ENCODE data around the gene CCSER2.
"Not testable (repeated sequence)": the region's sequence is repeated elsewhere in the genome, so short reads cannot be mapped to it uniquely, and the experiment has no call there.

Gene CCSER2

GRCh38 chr10:84473136-84473535 is 144.7 kb downstream of the CCSER2 start:
- no peak for DNase-seq

GRCh38 chr10:84477398-84478128 is 149.2 kb downstream of the CCSER2 start:
- no peak for DNase-seq

DNA sequence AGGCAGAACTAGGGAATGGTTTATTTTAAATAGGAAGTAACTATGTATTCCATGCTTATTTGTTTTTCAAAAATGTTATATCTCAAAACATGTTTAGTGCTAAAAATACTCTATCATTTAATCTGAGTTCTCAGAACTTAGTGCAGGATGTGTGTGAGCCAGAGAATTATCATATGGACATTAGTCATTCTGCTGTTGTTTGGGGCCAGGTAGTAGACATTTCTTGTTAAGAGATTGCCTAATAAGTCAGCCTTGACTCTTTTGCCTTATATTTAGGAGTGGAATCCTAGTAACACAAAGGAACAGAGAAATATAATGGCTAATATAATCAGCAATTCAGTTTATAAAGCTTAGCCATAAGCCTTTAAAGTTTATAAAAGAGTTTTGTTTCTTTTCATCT is 149.8 kb downstream of the CCSER2 start:
- DNase-seq: no peak

- DNase-seq: no peak
Measured at GRCh38 chr10:84478679-84479078, 150.3 kb downstream of the CCSER2 start.

- no peak for DNase-seq
Measured at GRCh38 chr10:84484541-84484940, 156.2 kb downstream of the CCSER2 start.

DNA sequence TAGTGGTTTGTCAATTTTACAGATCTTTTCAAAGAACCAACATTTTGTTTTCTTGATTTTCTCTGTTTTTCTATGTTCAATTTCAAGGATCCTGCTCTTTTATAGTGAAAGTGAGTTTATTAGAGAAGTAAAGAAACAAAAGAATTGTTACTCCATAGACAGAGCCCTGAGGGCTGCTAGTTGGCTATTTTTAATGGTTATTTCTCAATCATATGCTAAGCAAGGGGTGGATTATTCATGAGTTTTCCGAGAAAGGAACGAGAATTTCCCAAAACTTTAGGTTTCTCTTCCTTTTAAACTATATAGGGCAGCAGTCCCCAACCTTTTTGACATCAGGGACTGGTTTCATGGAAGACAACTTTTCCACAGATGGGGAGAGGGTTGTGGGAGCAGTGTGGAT is 165.0 kb downstream of the CCSER2 start:
- no peak for DNase-seq

DNA sequence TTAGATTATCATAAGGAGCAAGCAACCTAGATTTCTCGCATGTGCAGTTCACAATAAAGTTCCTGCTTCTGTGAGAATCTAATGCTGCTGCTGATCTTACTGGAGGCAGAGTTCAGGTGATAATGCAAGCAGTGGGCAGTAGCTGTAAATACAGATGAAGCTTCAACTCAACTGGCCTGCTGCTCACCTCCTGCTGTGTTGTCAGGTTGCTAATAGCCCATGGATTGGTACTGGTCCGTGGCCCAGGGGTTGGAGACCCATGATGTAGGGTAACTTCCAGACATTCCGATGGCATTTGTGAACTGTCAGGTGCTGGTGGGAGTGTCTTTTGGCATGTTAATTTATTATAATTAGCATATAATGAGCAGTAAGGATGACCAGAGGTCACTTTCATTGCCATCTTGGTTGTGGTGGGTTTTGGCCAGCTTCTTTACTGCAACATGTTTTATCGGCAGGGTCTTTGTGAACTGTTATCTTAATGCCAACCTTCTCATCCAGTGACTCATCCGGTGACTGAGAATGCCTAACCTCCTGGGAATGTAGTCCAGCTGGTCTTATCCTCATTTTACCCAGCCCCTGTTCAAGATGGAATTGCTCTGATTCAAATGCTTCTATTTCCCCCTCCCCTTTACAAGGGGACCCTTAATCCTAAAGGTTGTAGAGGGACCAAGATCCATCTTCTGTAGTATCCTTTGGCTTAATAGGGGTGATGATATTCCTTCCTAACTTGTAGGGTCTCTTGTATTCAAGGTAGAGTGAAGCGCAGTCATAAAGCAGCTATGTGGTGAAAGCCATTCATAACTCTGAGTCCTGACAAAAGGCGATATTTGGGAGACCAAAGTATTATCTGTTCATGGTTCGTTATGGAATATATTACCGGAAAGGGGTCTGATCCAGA is 165.8 kb downstream of the CCSER2 start:
- DNase-seq: no peak

- DNase-seq: no peak
Measured at GRCh38 chr10:84494849-84495180, 166.4 kb downstream of the CCSER2 start.

- no peak for DNase-seq
Measured at GRCh38 chr10:84497978-84498377, 169.6 kb downstream of the CCSER2 start.

DNA sequence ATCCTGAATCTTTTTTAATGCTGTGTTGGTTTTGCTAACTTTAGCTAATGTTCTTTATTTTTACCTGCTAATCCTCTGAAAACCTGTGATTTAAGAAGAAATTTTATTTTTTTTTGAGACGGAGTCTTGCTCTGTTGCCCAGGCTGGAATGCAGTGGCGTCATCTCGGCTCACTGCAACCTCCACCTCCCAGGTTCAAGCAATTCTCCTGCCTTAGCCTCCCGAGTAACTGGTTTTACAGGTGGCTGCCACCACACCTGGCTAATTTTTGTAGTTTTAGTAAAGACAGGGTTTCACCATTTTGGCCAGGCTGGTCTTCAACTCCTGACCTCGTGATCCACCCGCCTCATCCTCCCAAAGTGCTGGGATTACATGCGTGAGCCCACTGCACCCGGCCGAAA is 170.7 kb downstream of the CCSER2 start:
- DNase-seq: not testable (repeated sequence)

DNA sequence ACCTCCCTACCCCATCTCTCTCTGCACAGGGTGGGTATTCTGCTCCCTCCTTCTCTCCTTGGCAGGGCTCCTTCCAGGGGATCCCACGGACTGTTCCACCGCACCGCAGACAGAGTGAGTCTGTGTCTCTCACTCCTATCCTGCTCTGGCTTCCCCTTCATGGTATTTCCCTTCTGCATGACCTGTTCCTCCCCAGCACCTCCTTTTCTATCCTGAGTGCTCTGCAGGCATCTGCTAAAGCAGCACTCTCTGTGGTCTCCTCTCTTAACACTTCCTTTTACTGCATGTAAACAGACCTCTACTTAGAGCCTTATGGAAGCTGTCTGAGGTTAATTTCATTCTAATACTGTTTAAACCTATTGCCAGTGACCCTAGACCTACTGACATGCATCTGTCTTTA is 171.5 kb downstream of the CCSER2 start:
- no peak for DNase-seq

DNA sequence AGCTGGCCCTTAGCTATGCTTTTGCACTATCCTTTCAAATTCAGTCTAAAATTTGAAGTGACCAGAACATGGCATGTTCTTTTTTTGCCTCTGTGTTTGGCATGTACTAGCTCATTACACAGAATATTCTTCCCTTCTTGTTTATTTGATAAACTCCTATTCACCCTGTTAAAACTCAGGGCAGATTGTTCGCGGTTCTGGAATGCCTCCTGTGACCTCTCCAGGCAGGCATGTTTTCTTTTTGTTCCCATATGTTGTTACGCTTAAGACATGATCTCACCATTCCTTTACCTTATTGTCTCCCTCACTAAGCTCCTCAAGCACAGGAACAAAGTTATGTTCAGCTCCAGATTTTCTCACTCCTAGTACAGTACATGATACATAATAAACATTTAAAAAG is 181.7 kb downstream of the CCSER2 start:
- DNase-seq: no peak

GRCh38 chr10:84511106-84511505 is 182.7 kb downstream of the CCSER2 start:
- no peak for DNase-seq

- no peak for DNase-seq
Measured at GRCh38 chr10:84511709-84512285, 183.4 kb downstream of the CCSER2 start.

DNA sequence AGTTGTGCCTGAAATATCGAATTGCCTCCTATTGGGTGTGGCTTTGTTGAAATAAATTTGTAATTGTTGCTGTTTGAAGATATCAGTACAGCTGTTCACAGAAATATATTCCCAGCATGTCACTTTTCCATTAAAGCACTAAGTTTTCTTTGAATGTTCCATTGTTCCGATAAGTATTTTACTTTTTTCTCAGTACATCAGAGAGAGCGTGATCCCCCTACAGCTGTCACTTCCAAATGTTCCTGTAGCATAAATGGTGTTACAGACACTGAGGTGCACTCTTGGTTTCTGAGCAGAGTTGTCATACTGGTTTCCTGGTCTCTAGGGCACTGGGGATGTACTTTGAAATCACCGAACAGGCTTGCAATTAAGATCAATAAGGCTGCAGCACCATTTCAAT is 189.2 kb downstream of the CCSER2 start:
- DNase-seq: no peak

DNA sequence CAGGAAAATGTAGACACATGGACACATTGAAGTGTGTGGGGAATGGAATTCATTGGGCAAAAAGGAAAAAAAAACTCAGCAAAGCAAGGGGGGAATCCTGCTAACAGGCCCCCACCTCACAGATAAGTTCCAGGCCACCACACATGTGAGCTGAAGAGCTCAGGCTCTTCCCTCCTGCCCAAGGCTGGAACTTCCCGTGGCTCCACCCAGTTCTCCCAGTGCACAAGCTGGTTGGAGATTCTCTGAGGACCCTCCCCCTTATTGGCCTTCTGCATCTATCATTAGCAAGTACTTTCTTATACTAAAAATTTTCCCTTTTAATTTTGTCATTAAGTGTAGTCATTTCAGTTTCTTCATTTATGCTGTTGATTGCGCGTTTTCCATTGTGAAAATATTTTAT is 190.8 kb downstream of the CCSER2 start:
- DNase-seq: no peak

DNA sequence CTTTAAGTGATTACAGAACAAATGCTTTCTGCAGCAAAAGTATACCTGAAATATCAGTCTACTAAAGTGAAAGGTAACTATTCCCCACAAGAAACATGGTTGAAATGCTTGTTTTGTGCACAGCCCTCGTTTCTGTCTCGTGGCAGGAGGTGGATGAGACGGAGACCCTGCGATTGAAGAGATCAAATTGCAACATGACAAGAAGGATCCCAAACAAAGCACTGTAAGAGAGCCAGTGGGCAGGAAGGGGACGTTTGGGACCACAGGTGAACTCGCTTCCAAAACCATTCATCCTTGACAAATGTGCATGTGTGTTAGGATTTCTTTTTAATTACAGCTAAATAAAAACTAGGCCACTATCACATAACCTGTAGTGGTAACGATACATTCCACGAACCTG is 192.6 kb downstream of the CCSER2 start:
- no peak for DNase-seq

GRCh38 chr10:84521468-84521867 is 193.1 kb downstream of the CCSER2 start:
- DNase-seq: no peak

GRCh38 chr10:84522612-84523462 is 194.4 kb downstream of the CCSER2 start:
- no peak for DNase-seq

- no peak for DNase-seq
Measured at GRCh38 chr10:84523526-84523925, 195.1 kb downstream of the CCSER2 start.

DNA sequence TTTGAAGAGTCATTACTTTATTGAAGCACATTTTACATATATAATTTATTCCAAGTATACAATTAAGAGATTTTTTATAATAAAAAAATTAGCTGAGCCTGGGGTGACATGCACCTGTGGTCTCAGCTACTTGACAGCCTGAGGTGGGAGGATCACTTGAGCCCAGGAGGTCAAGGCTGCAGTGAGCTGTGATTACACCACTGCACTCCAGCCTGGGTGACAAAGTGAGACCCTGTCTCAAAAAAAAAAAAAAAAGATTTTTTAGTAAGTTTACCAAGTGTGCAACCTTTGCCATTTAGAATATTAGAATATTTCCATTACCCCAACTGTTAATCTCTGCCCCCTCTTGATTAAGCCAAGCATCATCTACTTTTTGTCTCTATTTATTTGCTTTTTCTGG is 196.0 kb downstream of the CCSER2 start:
- DNase-seq: no peak

DNA sequence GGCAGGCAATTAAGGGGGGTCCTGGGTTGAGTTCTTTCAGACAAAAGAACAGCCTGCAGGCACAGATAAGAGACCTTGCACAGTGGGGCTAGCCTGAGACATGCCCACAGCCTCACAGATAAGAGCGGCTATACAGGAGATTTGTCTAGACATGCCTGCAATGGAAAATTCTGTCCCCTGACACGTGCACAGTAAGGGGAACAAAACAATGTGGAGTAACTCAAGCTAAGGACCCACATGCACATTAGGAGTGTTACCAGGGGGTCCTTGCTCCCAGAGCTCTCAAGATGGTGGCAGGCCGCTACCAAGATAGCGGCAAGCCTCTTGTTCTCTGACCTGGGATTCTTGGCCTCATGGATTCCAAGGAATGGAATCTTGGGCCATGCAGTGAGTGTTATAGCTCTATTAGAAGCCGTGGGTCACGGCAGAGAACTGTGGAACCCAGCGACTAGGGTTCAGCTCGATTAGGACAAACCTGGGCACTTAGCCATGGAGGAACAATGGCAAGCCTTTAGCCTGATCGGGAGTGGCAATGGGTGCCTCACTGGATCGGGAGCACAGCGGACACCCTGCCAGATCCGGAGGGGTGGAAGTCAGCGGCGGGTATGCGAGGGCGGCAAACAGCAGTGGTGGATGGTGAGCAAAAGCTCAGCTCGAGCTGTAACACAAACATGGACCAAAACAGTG is 196.9 kb downstream of the CCSER2 start:
- DNase-seq: no peak

DNA sequence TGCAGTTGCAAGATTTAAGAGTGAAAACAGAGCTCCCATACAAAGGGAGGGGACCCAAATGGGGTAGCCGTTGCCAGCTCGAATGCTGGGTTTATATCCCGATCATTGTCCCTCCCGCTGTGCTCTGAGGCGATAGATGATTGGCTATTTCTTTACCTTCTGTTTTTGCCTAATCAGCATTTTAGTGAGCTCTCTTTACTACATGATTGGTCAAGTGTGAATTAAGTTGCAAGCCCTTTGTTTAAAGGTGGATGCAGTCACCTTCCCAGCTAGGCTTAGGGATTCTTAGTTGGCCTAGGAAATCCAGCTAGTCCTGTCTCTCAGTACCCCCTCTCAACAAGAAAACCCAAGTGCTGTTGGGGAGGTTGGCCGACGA is 197.4 kb downstream of the CCSER2 start:
- DNase-seq: not testable (repeated sequence)

Measured in stimulated activated CD8-positive, alpha-beta memory T cell treated with anti-CD3 and anti-CD28 coated beads, Interleukin-4, amount 100 ng/mL, for 48 hours (primary cell).